A673 (cell line): Measurements from ENCODE around the gene HPX. TPM values are rescaled to one million over a fixed set of nuclear protein-coding genes. Genes with fewer than 3 reads are reported as not detected.

Source experiments
- BruUV-seq: library from RNA; stranded (reverse); fragments of 400-500 nt; replicated peaks from 2 replicates; lab custom pipeline; 2021; lab: Mats Ljungman, UMichigan
- CTCF ChIA-PET: fragments of 300-600 bp; sonication (Branson Sonifier 250); formaldehyde crosslinking; loops from one replicate; lab custom pipeline; 2022; ENCODE audit warnings: antibody characterized with exemption; lab: Charles Lee
- POLR2A ChIA-PET: fragments of 300-600 bp; sonication (Branson Sonifier 250); formaldehyde crosslinking; loops from one replicate; lab custom pipeline; 2022; ENCODE audit warnings: antibody characterized with exemption; ENCODE audit not compliant: low non-redundant PET; lab: Charles Lee
- DNase-seq: peaks from one replicate; pipeline ENCODE4 v3.0.0-alpha.2; 2015; ENCODE audit warnings: low spot score
- H3K27ac ChIP-seq: fragments of 200-600 bp; sonication (generic); 2 replicates; pipeline ENCODE4 v1.5.1; 2016; ENCODE audit warnings: mixed run types, low read depth, mild to moderate bottlenecking, mixed read lengths, antibody characterized with exemption, low read length; ENCODE audit not compliant: poor library complexity, severe bottlenecking
- H3K27me3 ChIP-seq: fragments of 200-600 bp; sonication (generic); replicated peaks from 2 replicates; pipeline ENCODE4 v1.6.1; 2017; ENCODE audit warnings: mixed run types, low read depth, mild to moderate bottlenecking, mixed read lengths, antibody characterized with exemption, low read length; ENCODE audit not compliant: insufficient read depth, poor library complexity
- H3K36me3 ChIP-seq: fragments of 200-600 bp; sonication (generic); 2 replicates; pipeline ENCODE4 v1.6.1; 2016; ENCODE audit warnings: mixed run types, mild to moderate bottlenecking, mixed read lengths, antibody characterized with exemption, low read length; ENCODE audit not compliant: insufficient read depth, poor library complexity, severe bottlenecking
- H3K4me1 ChIP-seq: fragments of 200-600 bp; sonication (generic); 2 replicates; pipeline ENCODE4 v1.6.1; 2017; ENCODE audit warnings: mixed run types, mild to moderate bottlenecking, mixed read lengths, antibody characterized with exemption, low read length; ENCODE audit not compliant: insufficient read depth, poor library complexity, severe bottlenecking
- H3K4me3 ChIP-seq: fragments of 200-600 bp; sonication (generic); 2 replicates; pipeline ENCODE4 v1.5.1; 2016; ENCODE audit warnings: low read depth, mixed run types, mild to moderate bottlenecking, mixed read lengths, low read length; ENCODE audit not compliant: poor library complexity, severe bottlenecking
- H3K9me3 ChIP-seq: fragments of 200-600 bp; sonication (generic); 2 replicates; pipeline ENCODE4 v1.6.1; 2016; ENCODE audit warnings: mixed run types, low read depth, mild to moderate bottlenecking, mixed read lengths, antibody characterized with exemption, low read length; ENCODE audit not compliant: poor library complexity, severe bottlenecking
- CTCF ChIP-seq: fragments of 300-800, 200-600 bp; sonication (generic); conservative IDR thresholded peaks from 2 replicates; pipeline ENCODE4 v1.5.1; 2017; ENCODE audit warnings: low read depth, mild to moderate bottlenecking, antibody characterized with exemption, low read length, moderate library complexity, mixed read lengths
- EZH2 ChIP-seq: fragments of 200-600 bp; sonication (generic); IDR thresholded peaks from 2 replicates; pipeline ENCODE4 v1.6.1; 2017; ENCODE audit warnings: borderline replicate concordance, low read depth, mild to moderate bottlenecking, mixed read lengths, antibody characterized with exemption, low read length; ENCODE audit not compliant: poor library complexity, severe bottlenecking
- intact Hi-C: fragments of 100-400 bp; cut with micrococcal nuclease; formaldehyde crosslinking; loops from one replicate; pipeline ENCODE4 v1.10.0; 2022; ENCODE audit not compliant: unreplicated experiment
- total RNA-seq: library from RNA; stranded (reverse); gene quantifications from 2 replicates; pipeline ENCODE4 v1.2.3, GENCODE V29; 2021

HPX gene
- total RNA-seq, 1 experiment from 2014 or later: 4.5 TPM

GRCh38 chr11:6404342-6405051 is 36.3 kb downstream of the HPX start:
- Histone ChIP-seq H3K36me3 (peaks cover 18% of the 10 kb centered on the region), H3K27me3 (no peaks in the 10 kb centered on the region), H3K9me3 (no peaks in the 10 kb centered on the region), H3K4me3 (no peak overlapping the region), H3K4me1 (peaks cover 8% of the 10 kb centered on the region), H3K27ac (no peak overlapping the region)
- DNase-seq: no peak
- no peak for TF ChIP-seq CTCF
- intact Hi-C loops: no loop called here
- ChIA-PET POLR2A (interaction anchor here (0.6 kb wide), 1 partner anchor 67 kb away, joined by 3 read pairs; no protein-coding TSS in a partner anchor), CTCF (no interaction called here)
- BruUV-seq: no TSS peak

- Histone ChIP-seq H3K27ac (no peak overlapping the region), H3K4me1 (peaks cover 8% of the 10 kb centered on the region), H3K9me3 (no peaks in the 10 kb centered on the region), H3K27me3 (no peaks in the 10 kb centered on the region), H3K4me3 (no peak overlapping the region), H3K36me3 (peaks cover 16% of the 10 kb centered on the region)
- intact Hi-C loops: no loop called here
- POLR2A ChIA-PET: no interaction called here
- TF ChIP-seq EZH2 (no peak), CTCF (no peak)
- CTCF ChIA-PET: no interaction called here
- no TSS peak for BruUV-seq
- DNase-seq: no peak
Observed at GRCh38 chr11:6403539-6403938, 37.2 kb downstream of the HPX start.

GRCh38 chr11:6402561-6402981 is 38.2 kb downstream of the HPX start:
- CTCF ChIA-PET: no interaction called here
- POLR2A ChIA-PET: no interaction called here
- H3K4me1 ChIP-seq: peaks cover 11% of the 10 kb centered on the region

More at GRCh38 chr11:6402561-6402981, 38.2 kb downstream of the HPX start:
- Histone ChIP-seq H3K27ac (no peak overlapping the region), H3K4me3 (no peak overlapping the region), H3K27me3 (no peaks in the 10 kb centered on the region), H3K36me3 (peaks cover 16% of the 10 kb centered on the region), H3K9me3 (no peaks in the 10 kb centered on the region)
- TF ChIP-seq EZH2: no peak
- no peak for TF ChIP-seq CTCF
- BruUV-seq: no TSS peak
- intact Hi-C loops: no loop called here
- DNase-seq: no peak
